MV-4-11 (cell line): Measurements from ENCODE around the gene ABRACL.

Source experiments
- DNase-seq: peaks from one replicate; lab custom pipeline; 2025; lab: John Stamatoyannopoulos, UW

Gene ABRACL

DNA sequence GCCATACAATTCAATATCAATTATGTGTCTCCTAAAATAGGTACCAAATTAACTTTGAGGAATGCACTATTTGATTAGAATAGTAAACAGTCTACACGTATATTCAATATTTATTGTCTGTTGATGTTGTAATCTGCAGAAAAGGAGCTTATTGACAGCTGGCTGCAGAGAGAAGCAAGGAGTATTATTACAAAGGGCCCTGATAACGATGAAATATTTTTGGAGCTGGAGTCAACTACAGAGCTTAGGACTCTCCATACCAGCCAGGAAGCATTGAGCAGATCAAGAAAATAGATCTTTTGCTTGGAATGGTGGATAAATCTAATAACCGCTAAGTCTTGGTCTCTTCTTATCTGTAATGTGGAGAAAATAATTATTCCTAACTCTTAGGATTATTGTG, 25.5 kb downstream of the ABRACL start:
- DNase-seq = no peak

GRCh38 chr6:139055709-139056108, 27.2 kb downstream of the ABRACL start:
- no peak for DNase-seq

DNA sequence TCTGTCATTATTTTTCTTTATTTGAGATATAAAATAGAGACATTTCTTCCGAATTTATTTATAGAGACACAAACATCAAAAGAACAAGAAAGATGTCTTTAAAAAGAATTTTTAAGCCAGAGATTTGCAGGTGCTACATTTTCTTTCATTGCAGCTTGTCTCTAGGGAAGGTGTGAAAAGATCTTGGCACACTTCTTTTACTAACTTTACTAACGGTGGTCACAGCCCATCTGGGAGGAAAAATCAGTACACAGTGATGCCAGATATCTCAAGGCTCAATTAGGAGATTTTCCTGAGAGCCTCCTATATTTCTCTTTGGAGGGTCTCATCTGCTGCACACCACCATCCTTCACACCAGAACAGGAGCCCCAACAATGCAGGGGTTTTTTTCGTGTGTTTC, 29.5 kb downstream of the ABRACL start:
- DNase-seq = no peak

- peak; percentile 79 for DNase-seq
Observed at GRCh38 chr6:139060332-139060731, 31.8 kb downstream of the ABRACL start.

GRCh38 chr6:139062932-139063646, 34.5 kb downstream of the ABRACL start:
- DNase-seq = no peak

- DNase-seq = no peak
Observed at GRCh38 chr6:139064981-139065665, 36.6 kb downstream of the ABRACL start.

DNA sequence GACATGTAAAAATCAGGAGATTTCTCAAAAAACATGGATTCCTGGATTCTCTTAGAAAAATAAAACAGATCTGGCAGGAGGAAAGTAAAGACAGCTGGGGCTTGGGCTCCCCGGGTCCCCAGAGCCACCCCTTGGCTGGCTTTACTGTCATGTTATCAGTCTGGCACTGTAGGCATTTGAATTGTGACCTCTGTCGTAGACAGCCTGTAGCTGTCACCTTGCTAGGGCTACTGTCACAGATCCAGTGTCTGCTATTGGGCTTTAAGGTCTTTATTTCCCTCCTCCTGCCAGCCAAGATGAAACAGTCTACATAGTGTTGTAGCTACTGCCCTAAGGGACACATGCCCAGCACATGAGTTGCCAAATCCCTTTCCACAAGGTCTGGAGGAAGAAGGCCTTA, 37.5 kb downstream of the ABRACL start:
- DNase-seq = no peak

DNA sequence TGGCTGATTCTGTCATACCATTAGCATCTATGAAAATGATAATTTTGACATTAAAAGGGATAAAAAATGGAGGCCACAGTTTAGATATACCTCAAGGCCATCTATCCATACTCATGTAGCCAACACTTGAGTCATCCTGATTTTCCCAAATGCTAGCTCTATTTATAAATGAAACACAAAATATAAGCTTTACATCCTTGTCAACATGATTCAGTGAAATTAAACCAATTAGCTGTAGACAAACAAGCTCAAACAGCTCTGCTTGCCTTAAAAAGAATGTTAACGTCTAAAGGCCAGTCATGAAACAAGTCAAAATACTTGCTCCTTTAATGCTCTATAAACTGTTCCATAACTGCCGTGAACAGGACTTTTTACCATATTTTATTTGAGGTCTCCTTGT, 40.3 kb downstream of the ABRACL start:
- no peak for DNase-seq

- DNase-seq = no peak
Observed at GRCh38 chr6:139073118-139073517, 44.6 kb downstream of the ABRACL start.

GRCh38 chr6:139079018-139079417, 50.5 kb downstream of the ABRACL start:
- no peak for DNase-seq

DNA sequence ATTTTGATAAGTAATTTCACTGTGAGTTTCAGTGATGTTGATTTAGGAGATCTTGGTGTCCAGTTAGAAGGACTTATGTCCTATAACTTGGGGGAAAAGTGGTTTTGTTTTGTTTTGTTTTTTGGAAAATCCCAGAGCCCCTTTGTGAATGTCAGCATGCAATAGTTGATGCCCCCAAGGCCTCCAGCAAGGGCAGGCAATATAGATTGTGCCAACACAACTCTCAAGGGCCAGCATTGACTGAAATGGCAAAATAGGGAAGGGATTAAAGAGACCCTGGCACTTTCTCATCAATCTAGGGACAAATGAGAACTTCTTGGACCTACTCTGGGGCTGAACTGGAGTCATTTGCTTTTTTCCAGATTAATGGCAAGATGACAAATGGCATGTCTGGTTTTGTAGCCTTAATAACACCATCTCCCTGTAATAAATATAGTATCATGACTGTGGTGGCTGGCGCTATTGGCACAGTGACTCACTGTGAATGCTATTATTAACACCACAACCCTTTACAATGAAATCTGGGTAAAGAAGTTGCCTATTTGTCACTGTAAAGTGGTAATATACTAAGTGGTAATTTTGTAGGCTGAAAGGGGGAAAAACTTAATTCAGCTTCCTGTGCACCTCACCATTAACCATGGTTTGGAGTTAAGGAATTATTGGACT, 51.8 kb downstream of the ABRACL start:
- DNase-seq = peak; percentile 20

DNA sequence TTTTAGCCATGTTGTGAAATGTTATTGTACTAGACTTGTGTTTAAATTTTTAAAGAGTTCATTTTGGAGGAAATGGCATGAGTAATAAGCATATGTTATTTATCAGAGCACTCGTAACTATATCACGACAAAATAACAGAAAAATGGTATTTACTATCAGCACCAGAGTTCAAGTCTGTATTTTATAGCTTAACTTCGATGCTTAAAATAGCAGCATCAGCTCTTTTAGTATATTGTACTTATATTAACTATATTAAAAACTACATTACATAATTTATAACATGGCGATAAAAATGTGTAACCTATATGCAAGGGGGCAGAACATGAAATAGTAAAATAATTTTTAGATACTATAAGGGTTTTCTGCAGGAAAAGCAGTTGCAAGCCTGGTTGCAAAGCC, 52.9 kb downstream of the ABRACL start:
- DNase-seq = no peak

- DNase-seq = no peak
Observed at GRCh38 chr6:139082370-139082769, 53.8 kb downstream of the ABRACL start.

DNA sequence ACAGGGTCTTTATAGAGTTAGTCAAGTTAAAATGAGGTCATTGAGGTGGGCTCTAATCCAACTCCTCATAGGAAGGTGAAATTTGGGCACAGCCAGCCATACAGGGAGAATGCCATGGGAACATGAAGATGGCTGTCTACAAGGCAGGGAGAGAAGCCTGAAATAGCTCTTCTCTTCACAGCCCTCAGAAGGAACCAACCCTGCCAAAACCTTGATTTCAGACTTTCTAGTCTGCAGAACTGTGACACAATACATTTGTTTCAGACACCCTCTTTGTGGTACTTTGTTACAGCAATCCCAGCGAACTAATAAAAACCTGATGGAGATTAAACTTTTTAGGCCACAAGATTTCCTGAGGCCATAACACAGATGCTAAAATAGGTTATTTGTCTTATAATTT, 63.3 kb downstream of the ABRACL start:
- DNase-seq = no peak
